NB4 (cell line): ENCODE measurements around the gene ZFAND6.

Experiments
- DNase-seq: peaks from one replicate; pipeline ENCODE4 v3.0.0; 2010; ENCODE audit warnings: low read depth
- H3K4me3 ChIP-seq: one replicate; pipeline ENCODE4 v1.5.1; 2011; ENCODE audit warnings: mild to moderate bottlenecking, low read depth, low read length, moderate library complexity
- MYC ChIP-seq: IDR thresholded peaks from 2 replicates; pipeline ENCODE4 v1.6.1; 2011; ENCODE audit warnings: low read depth, low read length
- POLR2A ChIP-seq: IDR thresholded peaks from 2 replicates; pipeline ENCODE4 v1.6.1; 2011; ENCODE audit warnings: mild to moderate bottlenecking; ENCODE audit not compliant: insufficient read length; ENCODE audit errors: extremely low read depth
- TF ChIP-seq, protein P1 (sequence below): IDR thresholded peaks from 2 replicates; pipeline ENCODE4 v1.6.1; 2011; ENCODE audit warnings: low read depth, low read length
- TF ChIP-seq, protein P2 (sequence below): IDR thresholded peaks from one replicate; pipeline ENCODE4 v1.5.1; 2012; ENCODE audit warnings: low read depth, low read length

Gene ZFAND6

DNA sequence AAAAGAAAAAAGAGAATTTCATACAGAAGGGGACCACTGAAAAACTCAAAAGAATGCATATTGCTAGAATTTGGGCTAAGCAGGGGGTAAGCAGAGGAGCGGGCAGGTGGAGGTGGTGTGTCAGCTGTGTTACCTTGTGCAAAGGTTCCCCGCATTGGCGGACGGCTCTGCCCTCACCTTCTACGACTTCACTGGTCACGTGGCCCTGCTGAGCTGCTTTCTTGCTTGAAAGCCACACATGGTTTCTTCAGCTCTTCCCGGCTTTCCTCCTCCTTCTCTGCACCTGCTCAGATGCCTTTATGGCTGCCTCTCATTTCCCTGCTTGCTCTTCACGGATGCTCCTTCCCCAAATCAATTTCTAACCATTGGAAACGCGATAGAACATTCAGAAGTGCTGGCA lies 123.8 kb downstream of the ZFAND6 start:
- DNase-seq, result no peak
- no peak overlapping the region for H3K4me3 ChIP-seq
- no peak for TF ChIP-seq MYC
- TF ChIP-seq, protein P1, sequence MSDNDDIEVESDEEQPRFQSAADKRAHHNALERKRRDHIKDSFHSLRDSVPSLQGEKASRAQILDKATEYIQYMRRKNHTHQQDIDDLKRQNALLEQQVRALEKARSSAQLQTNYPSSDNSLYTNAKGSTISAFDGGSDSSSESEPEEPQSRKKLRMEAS, result no peak
- no peak for TF ChIP-seq POLR2A
- TF ChIP-seq, protein P2, sequence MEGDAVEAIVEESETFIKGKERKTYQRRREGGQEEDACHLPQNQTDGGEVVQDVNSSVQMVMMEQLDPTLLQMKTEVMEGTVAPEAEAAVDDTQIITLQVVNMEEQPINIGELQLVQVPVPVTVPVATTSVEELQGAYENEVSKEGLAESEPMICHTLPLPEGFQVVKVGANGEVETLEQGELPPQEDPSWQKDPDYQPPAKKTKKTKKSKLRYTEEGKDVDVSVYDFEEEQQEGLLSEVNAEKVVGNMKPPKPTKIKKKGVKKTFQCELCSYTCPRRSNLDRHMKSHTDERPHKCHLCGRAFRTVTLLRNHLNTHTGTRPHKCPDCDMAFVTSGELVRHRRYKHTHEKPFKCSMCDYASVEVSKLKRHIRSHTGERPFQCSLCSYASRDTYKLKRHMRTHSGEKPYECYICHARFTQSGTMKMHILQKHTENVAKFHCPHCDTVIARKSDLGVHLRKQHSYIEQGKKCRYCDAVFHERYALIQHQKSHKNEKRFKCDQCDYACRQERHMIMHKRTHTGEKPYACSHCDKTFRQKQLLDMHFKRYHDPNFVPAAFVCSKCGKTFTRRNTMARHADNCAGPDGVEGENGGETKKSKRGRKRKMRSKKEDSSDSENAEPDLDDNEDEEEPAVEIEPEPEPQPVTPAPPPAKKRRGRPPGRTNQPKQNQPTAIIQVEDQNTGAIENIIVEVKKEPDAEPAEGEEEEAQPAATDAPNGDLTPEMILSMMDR, result no peak

DNA sequence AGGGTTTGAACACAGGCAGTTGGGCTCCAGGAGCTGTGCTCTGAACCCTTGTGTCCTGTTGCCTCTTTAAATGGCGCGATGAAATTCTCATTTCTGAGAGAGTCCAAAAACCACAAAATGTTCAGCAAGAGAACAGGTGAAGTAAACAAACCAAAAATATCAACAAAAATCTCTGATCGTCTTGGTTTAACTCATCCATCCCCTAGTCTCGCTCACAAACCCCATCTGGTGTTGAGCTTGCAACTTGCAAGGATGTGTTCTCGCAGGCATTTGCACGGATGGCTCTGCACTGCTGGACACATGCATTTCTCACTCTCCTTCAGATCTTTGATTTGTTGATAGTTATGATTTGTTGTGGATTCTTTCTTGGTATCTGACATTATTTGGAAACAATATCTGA lies 124.4 kb downstream of the ZFAND6 start:
- no peak overlapping the region for H3K4me3 ChIP-seq
- TF ChIP-seq POLR2A (no peak), MYC (no peak)
- TF ChIP-seq, protein P1, result no peak
- TF ChIP-seq, protein P2, result no peak
- DNase-seq, result no peak

- TF ChIP-seq POLR2A (no peak), MYC (no peak)
- TF ChIP-seq, protein P2, result no peak
- TF ChIP-seq, protein P1, result no peak
- no peak overlapping the region for H3K4me3 ChIP-seq
- no peak for DNase-seq
These were observed 125.1 kb downstream of the ZFAND6 start for GRCh38 chr15:80184554-80184953.

- H3K4me3 ChIP-seq, result no peak overlapping the region
- DNase-seq, result no peak
- no peak for TF ChIP-seq POLR2A
- no peak for TF ChIP-seq MYC
- TF ChIP-seq, protein P2, result no peak
- TF ChIP-seq, protein P1, result no peak
These were observed 125.7 kb downstream of the ZFAND6 start for GRCh38 chr15:80185152-80185551.

GRCh38 chr15:80186066-80186465 lies 126.6 kb downstream of the ZFAND6 start:
- TF ChIP-seq, protein P2, result no peak
- TF ChIP-seq MYC, result no peak
- TF ChIP-seq, protein P1, result no peak
- no peak for TF ChIP-seq POLR2A
- no peak overlapping the region for H3K4me3 ChIP-seq
- DNase-seq, result no peak

DNA sequence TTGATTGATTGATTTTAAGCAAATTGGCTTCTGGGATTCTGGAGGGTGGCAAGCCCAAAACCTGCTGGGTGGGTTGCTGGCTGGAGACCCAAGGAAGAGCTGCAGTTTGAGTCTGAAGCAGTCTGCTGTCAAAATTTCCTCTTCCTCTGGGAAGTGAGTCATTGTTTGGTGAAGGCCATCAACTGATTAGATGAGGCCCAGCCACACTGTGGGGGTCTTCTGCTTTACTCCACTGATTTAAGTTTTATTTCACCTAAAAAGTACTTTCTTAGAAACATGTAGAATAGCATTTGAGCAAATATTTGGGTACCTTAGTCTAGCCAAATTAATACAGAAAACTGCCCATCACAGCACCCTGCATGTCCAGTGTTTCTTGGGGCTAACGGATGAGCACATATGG lies 127.1 kb downstream of the ZFAND6 start:
- no peak overlapping the region for H3K4me3 ChIP-seq
- DNase-seq, result no peak
- TF ChIP-seq, protein P1, result no peak
- TF ChIP-seq, protein P2, result no peak
- TF ChIP-seq POLR2A (no peak), MYC (no peak)
